SW 1271 (cell line): Measurements from ENCODE around the gene APOA1.

Experiments
- DNase-seq, 2 experiments: peaks; one replicate each; lab custom pipeline; 2025; lab: John Stamatoyannopoulos, UW

Gene APOA1

DNA sequence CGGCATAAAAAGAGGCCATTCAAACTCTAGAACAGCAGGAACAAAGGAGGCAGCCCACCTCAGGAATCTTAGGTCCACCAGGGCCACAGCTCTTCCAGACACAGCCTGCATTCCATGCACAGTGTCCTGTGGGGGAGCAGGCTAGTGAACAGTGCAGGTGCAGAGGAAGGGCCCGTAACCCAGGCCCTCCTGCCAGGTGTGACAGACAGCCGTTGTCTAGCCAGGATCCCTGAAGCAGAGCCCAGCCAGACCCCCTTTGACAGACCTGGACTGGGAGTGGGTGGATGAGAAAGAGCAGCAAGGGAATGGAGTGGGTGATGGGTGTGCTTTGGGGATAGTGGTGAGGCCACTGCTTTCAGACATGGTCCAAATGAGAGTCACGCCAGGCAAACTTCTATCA is 48.4 kb downstream of the APOA1 start:
- DNase-seq = no peak

DNA sequence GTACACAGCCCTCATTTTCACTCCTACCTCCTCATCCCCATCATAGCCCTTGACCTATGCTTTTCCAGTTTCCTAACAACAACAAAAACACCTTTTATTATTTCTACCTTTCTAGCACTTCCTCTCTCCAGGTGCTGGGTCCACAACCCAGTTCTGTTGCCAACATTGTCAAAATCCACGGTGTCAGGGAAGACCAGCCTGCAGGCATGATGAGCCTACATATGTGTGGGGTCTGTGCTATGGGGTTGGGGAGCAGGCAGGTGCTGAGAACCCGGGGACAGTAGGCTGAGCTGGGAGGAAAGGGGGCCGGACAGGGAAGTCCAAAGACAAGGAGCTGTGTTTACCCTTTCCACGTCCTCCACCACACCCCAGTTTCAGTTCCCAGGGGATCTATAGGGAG is 48.9 kb downstream of the APOA1 start:
- DNase-seq = no peak

DNA sequence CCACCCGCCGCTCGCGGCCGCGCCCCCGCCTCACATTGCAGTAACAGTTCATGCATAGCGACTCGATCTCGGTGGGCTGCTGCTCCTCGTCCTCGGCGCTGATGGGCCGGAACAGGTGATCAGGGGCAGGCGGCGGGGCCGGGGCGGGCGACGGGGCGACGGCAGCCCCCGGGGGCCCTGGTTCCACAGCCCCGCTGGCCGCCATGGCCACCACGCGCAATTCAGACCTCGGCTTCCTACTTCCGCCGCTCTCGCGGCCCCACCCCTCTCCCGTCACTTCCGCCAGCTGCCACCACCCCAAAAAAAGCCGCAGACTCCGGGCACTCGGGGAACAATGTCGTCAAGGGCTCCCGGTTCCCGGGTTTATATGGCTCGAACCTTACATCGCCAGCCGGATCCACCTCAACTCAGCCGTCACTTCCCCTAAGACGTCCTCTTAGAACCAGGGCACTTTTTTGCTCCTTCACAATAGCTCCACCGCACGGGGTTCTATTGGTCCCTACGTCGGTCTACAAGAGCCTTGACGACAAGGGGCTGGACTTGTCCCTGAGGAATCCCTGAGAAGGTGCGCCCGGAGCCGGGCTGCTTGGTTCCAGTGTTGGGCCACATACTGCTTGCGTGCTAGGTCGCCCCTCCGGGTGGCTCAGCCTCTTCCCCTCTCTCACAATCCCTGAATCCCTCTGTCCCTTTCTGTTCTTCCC is 49.5 kb downstream of the APOA1 start, which contains the start of gene ZPR1:
Gene ZPR1 (minus strand): TSS at position 238 of the 701 bp plus-strand sequence. CDS start 33 bp downstream, at position 205.
- DNase-seq = peak; percentile 13 to 68

DNA sequence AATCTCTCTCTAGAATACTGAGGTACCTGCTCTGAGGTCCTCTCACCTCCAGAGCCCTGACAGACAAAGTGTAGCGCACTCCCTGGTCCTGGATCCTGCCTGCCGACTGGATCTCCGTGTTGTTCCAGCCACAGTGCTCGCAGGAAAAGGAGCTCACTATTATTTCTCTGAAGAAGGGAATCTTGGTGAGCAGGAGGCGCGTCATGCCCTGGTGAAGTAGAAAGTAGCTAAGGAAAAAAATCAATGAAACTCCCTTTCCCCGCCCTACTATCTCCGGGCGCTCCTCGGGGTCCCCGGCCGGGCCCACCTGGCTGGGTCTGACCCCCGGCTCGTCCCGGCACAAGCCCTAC is 50.0 kb downstream of the APOA1 start:
- DNase-seq = no peak

DNA sequence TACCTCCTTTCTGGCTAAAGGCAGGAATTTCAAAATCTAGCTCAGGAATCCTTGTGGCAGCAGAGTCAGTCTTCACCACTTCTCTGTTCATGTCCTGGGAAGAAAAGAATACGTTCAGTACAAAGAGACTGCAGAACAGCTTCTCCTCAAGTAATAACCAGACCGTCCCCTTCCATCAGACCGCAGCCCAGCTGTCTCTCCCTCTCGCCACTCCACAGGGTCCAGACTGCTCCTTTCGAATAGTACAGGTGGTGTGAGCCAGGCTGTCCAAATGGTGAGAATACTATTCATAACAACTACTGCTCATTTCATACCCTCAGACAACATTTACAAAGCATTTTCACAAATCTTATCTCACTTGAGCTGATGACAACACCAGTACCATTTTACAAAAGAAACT is 50.5 kb downstream of the APOA1 start:
- DNase-seq = no peak

DNA sequence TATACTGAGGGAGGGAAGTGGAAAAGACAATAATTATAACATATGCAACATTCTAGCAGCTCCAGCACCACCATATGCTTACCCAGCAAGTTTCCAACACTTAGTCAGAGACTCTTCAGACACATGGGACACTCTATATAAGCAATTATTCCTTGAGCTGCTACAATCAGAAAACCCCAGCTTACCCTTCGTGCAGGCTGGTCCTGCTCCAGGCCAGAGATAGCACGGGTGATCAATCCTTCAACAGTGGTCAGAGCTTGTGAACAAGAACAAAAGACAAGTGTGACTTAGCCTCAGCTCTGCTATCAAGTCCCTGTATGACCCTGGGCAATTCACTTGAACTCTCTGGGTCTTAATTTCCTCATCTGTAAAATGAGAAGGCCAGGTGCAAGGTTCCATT is 51.1 kb downstream of the APOA1 start:
- DNase-seq = no peak
